GM12891 (cell line): ENCODE data around the gene FAM120C.

ENCODE experiments used
- PAX5 ChIP-seq: IDR thresholded peaks from 2 replicates; pipeline ENCODE4 v1.6.1; 2011; ENCODE audit warnings: low read length, moderate library complexity, mild to moderate bottlenecking; ENCODE audit not compliant: insufficient read depth, severe bottlenecking
- POLR2A ChIP-seq: IDR thresholded peaks from 2 replicates; pipeline ENCODE4 v1.6.1; 2011; ENCODE audit warnings: low read depth, low read length, control low read depth
- POLR2AphosphoS5 ChIP-seq: IDR thresholded peaks from 2 replicates; pipeline ENCODE4 v1.6.1; 2011; ENCODE audit warnings: low read depth, low read length, control low read depth
- POU2F2 ChIP-seq: IDR thresholded peaks from 2 replicates; pipeline ENCODE4 v1.6.1; 2011; ENCODE audit warnings: low read depth, mild to moderate bottlenecking, control low read depth, low read length, moderate library complexity
- SPI1 ChIP-seq: IDR thresholded peaks from 2 replicates; pipeline ENCODE4 v1.6.1; 2011; ENCODE audit warnings: low read depth, low read length, control low read depth
- TAF1 ChIP-seq: IDR thresholded peaks from 2 replicates; pipeline ENCODE4 v1.6.1; 2011; ENCODE audit warnings: low read depth, low read length, control low read depth

DNA sequence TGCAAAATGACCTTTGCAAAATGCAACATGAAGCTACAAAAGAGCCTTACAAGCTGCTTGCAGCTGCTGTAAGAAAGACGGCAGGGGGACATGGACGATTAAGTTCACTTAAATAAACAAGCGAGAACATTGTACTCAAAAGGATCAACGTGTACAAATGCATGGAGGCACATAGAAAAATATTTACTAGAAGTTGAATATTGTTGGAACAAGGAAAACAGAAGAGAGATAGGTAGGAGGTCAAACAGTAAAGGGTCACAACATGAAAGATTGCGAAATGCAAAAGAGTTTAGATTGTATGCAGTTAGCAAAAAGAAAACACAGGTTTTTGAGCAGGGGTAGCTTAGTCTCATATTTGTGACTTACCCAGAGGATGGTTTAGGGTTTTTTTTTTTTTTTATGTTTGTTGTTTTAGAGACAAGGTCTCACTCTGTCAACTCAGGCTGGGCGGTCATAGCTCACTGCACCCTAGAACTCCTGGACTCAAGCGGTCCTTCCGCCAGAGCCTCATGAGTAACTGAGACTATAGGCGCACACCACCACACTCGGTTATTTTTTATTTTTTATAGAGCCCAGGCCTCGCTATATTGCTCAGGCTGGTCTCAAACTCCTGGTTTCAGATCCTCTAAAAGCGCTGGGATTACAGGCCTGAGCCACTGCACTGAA lies 137.4 kb downstream of the FAM120C start:
- TF ChIP-seq TAF1 = no peak
- TF ChIP-seq POLR2AphosphoS5 = no peak
- no peak for TF ChIP-seq POLR2A
- TF ChIP-seq POU2F2 = no peak
- TF ChIP-seq PAX5 = no peak
- TF ChIP-seq SPI1 = no peak
